Stimulated activated CD4-positive, alpha-beta T cell treated with anti-CD3 and anti-CD28 coated beads, Interleukin-12 subunit alpha, Interleukin-12 subunit beta, amount 100 ng/mL, for 24 hours (primary cell): ENCODE measurements around the gene ZNF485.
A peak's percentile ranks its signal among the peaks of the same experiment; 100 is the strongest.
"Not testable (repeated sequence)": the region's sequence is repeated elsewhere in the genome, so short reads cannot be mapped to it uniquely, and the experiment has no call there.

Experiments
- DNase-seq, 2 experiments: peaks; one replicate each; pipeline ENCODE4 v3.0.0-alpha.2; 2020; ENCODE audit warnings: low read depth in 2 of 2

The ZNF485 gene

GRCh38 chr10:43606323-43607198 lies at the start of gene ZNF485:
Gene ZNF485, plus strand, starts transcription at chr10:43606438. Its CDS starts 613 bp downstream, at chr10:43607051.
- DNase-seq = peak; percentile 54 to 66

GRCh38 chr10:43557214-43557613 lies 49.0 kb upstream of the ZNF485 start:
- DNase-seq = no peak

GRCh38 chr10:43569681-43570080 lies 36.6 kb upstream of the ZNF485 start:
- no peak for DNase-seq

DNA sequence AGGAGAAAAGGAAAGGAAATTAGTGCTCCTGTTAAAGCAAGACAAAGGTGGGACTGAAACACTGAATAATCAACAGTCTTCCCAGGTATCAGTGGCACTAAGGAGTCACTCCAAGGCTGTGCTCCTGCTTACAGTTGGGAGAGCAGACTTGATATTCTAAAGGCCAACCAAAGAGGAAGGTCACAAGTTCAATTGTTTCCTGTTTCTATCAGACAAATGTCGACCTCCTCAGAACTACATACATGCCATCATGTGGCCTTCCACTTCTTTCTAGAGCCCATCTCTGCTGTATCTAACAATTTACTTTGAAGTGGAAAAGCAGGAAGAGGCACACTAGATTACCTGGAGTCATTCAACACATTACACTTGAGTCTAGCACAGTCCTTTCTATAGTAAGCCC lies 35.3 kb upstream of the ZNF485 start:
- no peak for DNase-seq

DNA sequence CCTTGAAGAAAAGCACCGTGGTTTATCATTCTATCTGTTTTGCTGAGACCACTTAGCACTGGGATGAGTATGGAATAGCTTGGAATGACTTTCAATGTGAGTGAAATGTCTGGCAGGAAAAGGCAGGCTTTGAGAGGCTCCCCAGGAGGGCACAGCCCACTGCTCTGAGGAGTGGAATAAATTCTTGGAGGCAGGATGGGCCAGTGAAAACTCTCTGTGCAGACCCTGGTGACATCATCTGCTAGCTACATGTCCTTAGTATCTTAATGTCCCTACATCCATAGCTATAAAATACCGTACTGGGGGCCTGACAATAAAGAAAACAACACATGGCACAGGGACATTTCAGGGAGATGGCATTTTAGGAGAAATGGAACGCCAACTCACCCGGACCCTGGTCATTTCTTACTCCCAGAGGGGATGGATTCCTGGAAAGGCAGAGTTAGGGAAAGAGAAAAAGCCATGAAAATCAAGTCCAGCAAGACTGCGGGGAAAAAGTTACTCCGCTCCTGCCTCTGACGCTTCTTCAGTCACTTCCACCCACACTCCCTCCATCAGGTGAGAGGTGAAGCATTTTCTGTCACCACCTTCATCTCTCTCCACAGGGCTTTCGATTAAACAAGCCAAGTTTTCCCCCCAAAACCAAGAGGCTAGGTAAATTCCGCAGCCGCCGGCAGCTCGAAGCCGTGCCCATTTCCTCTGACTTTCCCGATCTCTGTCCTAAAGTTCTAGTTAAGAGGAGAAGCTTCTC lies 32.8 kb upstream of the ZNF485 start:
- no peak for DNase-seq

GRCh38 chr10:43574001-43574892 lies 32.0 kb upstream of the ZNF485 start, which contains the start of gene ZNF239:
Gene ZNF239, minus strand, starts transcription at chr10:43574616. Its CDS starts 16,537 bp downstream, at chr10:43558079.
- DNase-seq = peak; percentile 68 to 83

DNA sequence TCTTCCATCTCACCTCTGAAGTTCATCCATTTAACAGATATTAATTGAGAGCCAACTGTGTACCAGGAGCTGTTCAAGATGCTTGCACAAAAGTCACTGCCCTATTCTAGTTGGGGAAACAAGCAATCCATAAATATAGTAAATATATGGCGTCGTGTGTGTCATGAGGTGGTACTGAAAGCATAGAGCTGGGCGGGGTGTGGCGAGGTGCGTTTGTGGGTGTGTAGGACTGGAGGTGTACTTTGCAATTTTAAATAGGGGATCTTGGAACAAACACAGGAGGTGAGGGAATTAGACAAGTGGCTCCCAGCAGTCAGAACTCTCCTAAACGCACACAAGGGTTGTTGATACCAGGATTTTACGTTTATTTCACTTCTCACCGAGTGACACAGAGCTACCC lies 31.3 kb upstream of the ZNF485 start:
- no peak for DNase-seq

- DNase-seq = no peak
Observed at GRCh38 chr10:43576062-43576461, 30.2 kb upstream of the ZNF485 start.

DNA sequence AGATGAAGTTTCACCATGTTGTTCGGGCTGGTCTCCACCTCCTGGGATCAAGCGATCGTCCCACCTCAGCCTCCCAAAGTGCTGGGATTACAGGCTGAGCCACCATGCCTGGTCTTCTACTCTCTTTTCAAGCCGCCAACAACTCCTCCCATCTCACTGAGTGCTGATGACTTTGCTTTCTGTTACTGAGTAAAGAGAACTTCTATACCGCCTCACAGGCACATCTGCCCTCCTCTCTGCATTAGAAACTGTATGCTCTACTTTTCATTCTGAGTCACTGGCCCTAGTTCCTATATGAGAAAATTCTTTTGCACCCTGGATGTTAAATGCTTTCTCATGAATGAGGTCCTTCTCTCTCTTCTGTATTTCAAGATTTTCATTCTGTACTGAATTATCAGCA lies 29.7 kb upstream of the ZNF485 start:
- DNase-seq = no peak

- no peak for DNase-seq
Observed at GRCh38 chr10:43584051-43584450, 22.2 kb upstream of the ZNF485 start.

DNA sequence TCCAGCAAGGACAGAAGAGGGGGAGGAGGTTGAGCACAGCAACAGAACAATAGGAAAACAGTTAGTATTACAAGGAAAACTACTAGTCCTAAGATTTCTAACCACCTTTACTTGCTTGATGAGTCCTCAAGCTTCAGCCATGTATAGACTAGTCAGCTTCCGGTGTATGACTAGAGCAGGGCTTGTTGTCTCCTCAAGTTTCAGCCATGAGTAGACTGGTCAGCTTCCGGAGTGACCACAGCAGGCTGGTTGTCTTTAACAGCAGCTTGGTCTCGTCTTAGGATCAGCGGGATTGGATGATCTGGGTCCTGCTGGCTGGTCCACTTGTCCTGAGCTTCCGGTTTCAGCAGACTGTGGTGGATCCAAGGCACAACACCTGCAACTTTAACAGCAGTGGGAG lies 21.2 kb upstream of the ZNF485 start:
- DNase-seq = no peak

DNA sequence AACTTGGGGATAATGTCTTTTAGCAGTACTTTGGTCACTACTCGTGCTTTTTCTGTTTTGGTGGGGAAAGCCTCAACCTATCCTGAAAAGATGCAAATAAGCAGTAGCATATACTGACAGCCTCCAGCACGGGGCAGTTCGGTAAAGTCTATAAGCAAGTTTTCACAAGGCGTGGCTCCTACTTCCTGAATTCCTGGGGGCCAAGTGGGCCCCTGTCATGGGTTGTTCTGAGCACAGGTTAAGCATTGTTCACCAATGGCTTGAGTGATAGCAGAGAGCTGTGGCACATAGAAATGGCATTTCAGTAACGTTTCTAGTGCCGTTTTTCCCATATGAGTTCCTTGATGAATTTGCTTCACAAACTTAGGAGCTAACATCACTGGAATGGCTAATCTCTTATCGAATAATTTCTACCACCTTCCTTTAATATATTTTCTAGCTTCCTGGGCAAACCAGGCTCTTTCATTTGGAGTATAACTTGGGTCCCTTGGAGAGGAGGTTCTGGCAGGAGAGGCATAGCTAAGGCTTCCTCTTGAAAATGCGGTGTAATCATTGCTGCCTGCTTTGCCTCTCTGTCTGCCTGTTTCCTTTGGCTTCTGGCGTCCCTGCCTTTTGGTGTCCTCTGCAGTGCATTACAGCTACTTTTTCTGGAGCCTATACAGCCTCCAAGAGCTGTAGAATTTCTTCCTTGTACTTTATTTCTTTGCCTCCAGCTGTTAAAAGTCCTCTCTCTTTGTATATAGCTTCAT lies 20.1 kb upstream of the ZNF485 start:
- DNase-seq = no peak

- DNase-seq = not testable (repeated sequence)
Observed at GRCh38 chr10:43586730-43587115, 19.5 kb upstream of the ZNF485 start.

- no peak for DNase-seq
Observed at GRCh38 chr10:43591303-43591904, 14.8 kb upstream of the ZNF485 start.

- no peak for DNase-seq
Observed at GRCh38 chr10:43594944-43595589, 11.2 kb upstream of the ZNF485 start.

- no peak for DNase-seq
Observed at GRCh38 chr10:43595739-43596298, 10.4 kb upstream of the ZNF485 start.

DNA sequence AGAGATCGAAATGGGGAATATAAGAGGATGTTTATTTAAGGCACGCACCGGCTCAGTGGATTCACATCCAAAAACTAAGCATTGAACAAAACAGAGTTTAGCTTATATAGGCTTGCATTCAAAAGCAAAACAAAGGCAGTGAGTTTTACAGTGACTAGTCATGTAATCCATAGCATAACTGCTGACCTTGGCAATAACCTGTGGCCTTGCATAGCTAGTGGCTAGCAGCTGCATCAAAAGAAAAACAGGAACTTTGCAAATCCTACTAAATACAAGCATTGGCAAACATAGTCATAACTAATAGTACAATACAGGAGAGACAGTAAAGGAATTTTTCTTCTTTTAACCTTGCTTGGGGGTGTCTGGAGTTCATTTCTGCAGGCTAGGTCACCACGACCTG lies 9.7 kb upstream of the ZNF485 start:
- no peak for DNase-seq

- DNase-seq = no peak
Observed at GRCh38 chr10:43598446-43598845, 7.8 kb upstream of the ZNF485 start.

- no peak for DNase-seq
Observed at GRCh38 chr10:43599333-43599732, 6.9 kb upstream of the ZNF485 start.

DNA sequence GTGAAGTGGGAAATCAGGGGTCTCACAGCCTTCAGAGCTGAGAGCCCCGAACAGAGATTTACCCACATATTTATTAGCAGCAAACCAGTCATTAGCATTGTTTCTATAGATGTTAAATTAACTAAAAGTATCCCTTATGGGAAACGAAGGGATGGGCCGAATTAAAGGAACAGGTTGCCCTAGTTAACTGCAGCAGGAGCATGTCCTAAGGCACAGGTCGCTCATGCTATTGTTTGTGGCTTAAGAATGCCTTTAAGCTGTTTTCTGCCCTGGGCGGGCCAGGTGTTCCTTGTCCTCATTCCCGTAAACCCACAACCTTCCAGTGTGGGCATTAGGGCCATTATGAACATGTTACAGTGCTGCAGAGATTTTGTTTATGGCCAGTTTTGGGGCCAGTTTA lies 4.7 kb upstream of the ZNF485 start:
- not testable (repeated sequence) for DNase-seq
